Measurements from ENCODE around the gene CLEC7A.

CLEC7A gene

DNA sequence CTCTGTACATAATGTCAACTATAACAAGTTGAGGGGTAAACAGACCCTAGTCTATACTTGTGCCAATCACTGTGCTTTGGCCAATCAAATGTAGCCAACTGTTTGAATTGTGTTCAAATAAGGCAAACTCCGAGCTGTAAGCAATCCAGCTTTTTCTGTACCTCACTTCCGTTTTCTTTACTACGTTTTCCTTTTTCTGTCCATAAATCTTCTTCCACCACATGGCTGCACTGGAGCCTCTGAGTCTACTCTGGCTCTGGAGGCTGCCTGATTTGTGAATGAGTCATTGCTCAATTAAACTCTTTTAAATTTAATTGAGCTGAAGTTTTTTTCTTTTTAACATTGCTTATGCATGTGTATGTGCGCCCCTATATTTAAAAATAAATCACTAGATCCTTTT lies 60.9 kb downstream of the CLEC7A start:
- DNase-seq (ENCODE audit: low spot score), result no peak
- H3K4me3 ChIP-seq, result no peak overlapping the region
- peak overlapping the region in 1 of 2 donors; percentile 81 for H3K27ac ChIP-seq
- TF ChIP-seq, protein P1, sequence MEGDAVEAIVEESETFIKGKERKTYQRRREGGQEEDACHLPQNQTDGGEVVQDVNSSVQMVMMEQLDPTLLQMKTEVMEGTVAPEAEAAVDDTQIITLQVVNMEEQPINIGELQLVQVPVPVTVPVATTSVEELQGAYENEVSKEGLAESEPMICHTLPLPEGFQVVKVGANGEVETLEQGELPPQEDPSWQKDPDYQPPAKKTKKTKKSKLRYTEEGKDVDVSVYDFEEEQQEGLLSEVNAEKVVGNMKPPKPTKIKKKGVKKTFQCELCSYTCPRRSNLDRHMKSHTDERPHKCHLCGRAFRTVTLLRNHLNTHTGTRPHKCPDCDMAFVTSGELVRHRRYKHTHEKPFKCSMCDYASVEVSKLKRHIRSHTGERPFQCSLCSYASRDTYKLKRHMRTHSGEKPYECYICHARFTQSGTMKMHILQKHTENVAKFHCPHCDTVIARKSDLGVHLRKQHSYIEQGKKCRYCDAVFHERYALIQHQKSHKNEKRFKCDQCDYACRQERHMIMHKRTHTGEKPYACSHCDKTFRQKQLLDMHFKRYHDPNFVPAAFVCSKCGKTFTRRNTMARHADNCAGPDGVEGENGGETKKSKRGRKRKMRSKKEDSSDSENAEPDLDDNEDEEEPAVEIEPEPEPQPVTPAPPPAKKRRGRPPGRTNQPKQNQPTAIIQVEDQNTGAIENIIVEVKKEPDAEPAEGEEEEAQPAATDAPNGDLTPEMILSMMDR (IDR thresholded peaks at IDR 0.05), result no peak

DNA sequence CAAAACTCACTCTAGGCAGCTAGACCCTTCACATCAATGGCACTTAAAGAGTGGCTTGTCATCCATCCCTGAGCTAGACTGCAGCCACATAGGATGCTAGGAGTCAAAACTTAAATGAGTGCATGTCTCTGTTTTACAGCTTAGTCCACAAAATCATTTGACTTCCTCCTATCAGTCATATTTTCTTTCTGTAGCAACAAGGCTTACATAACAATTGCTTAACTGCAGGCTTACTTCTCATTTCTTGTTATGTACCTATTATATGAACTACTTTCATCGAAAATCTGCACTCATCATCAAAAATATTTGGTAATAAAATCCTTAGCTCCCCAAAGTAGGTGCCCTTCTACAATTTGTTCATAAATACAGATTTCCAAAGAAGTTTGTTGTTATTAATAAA lies 61.4 kb downstream of the CLEC7A start:
- TF ChIP-seq, protein P1 (IDR thresholded peaks at IDR 0.05), result no peak
- DNase-seq (ENCODE audit: low spot score), result no peak

DNA sequence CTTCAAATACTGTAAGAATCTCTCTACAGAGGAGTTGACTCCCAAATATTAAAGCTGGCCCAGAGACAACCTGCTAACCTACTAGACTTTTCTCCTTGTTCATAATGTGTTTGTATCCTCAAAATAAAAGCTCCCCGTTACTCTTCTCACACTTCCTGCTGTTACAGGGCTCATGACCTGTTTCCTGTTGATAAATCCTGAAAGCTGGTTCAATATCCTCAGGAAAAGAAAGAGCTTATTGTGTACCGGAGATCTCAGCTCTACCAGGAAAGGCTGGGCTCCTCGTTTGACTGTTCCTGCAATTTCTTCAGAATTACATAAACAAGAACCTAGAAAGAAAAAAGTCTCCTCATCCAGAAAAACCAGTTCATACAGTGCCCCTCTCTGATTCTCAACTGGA lies 62.1 kb downstream of the CLEC7A start:
- peak overlapping the region in 1 of 2 donors; percentile 81 for H3K27ac ChIP-seq
- no peak for DNase-seq (ENCODE audit: low spot score)
- no peak overlapping the region for H3K4me3 ChIP-seq
- TF ChIP-seq, protein P1 (IDR thresholded peaks at IDR 0.05), result no peak

More for the DNA sequence above, 61.4 kb downstream of the CLEC7A start:
- Histone ChIP-seq H3K27ac (peak overlapping the region in 1 of 2 donors; percentile 81), H3K4me3 (no peak overlapping the region)

DNA sequence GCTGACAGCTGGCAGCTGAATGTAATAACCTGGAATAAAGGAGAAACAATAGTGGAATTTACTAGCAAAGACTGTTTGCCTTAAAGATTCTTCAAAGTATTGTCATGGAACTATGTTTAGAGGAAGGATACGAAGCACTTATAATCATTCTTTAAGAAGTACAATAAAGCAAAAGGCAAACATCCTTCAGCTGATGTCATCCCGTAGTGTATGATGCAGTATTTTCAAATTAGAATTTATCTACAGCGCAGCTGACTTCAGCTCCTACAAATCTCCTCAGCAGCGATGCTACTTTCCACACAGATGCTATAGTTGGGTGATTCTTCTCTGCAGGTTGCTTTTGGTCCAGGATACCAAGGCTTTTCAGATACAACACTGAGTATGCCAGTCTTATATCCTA lies 62.7 kb downstream of the CLEC7A start:
- peak overlapping the region in 1 of 2 donors; percentile 18 for H3K27ac ChIP-seq
- no peak overlapping the region for H3K4me3 ChIP-seq
- TF ChIP-seq, protein P1 (IDR thresholded peaks at IDR 0.05), result no peak
- no peak for DNase-seq (ENCODE audit: low spot score)
